Right lobe of liver (tissue), 6 donors: ENCODE measurements around the gene ITFG2. TPM values are rescaled to one million over a fixed set of nuclear protein-coding genes. Genes with fewer than 3 reads are reported as not detected.

Source experiments
- ATAC-seq, 4 donors: fragments of 200-7000 bp; cut with Tn5 transposase; one replicate each; pipeline ENCODE4 v1.9.1; 2020; ENCODE audit warnings: mild to moderate bottlenecking in 4 of 4, moderate library complexity in 4 of 4
- DNase-seq, 3 donors: peaks; one replicate each; pipeline ENCODE4 v3.0.0-alpha.2; 2020
- H3K27ac ChIP-seq, 3 donors: fragments of 200-600 bp; one replicate each; pipeline ENCODE4 v1.8.0; 2022
- H3K27me3 ChIP-seq, 2 donors: fragments of 200-600 bp; one replicate each; pipeline ENCODE4 v1.8.0; 2022
- H3K36me3 ChIP-seq, 4 donors: fragments of 200-600 bp; sonication (generic) in 1 of 4; one replicate each; pipeline versions ENCODE4 v1.5.1 to v1.8.0; 2017 to 2022; ENCODE audit warnings: control low read depth in 1 of 4
- H3K4me1 ChIP-seq, 4 donors: fragments of 200-600 bp; sonication (generic) in 1 of 4; one replicate each; pipeline versions ENCODE4 v1.5.1 to v1.8.0; 2017 to 2022; ENCODE audit warnings: control low read depth in 1 of 4
- H3K4me3 ChIP-seq, 3 donors: fragments of 200-600 bp; one replicate each; pipeline ENCODE4 v1.8.0; 2022
- H3K9me3 ChIP-seq, 4 donors: fragments of 200-600 bp; sonication (generic) in 1 of 4; one replicate each; pipeline versions ENCODE4 v1.5.1 to v1.8.0; 2017 to 2022; ENCODE audit warnings: control low read depth in 1 of 4
- CTCF ChIP-seq, 4 donors: fragments of 200-600 bp in 3 of 4; fragments of 450-650 bp in 1 of 4; IDR thresholded peaks; one replicate each; pipeline versions ENCODE4 v1.5.1 to v1.8.0; 2016 to 2022; ENCODE audit warnings: antibody characterized with exemption in 4 of 4, mild to moderate bottlenecking in 2 of 4
- POLR2A ChIP-seq: fragments of 450-650 bp; IDR thresholded peaks from one replicate; pipeline ENCODE4 v1.6.1; 2017; ENCODE audit warnings: antibody characterized with exemption, mild to moderate bottlenecking
- WGBS: methylation state at CpG from one replicate; pipeline ENCODE4 v1.1.6; 2018; ENCODE audit warnings: low coverage, low lambda C conversion rate; ENCODE audit not compliant: insufficient coverage; ENCODE audit errors: missing lambda C conversion rate; 5-methylcytosine and 5-hydroxymethylcytosine counted together
- intact Hi-C, 2 donors: fragments of 100-400 bp; cut with DNase I; formaldehyde crosslinking; loops; one replicate each; pipeline versions ENCODE4 v1.11.2 to v1.14.1; 2022
- total RNA-seq, 6 experiments: library from RNA; depleted of rRNA in 2 of 6; stranded (reverse); fragments of >200 nt in 2 of 6; fragmentation: NEBNext Ultra II Directional in 3 of 6; extraction: Animal tissue kit (Norgen Biotek cat#: 25700) in 3 of 6; gene quantifications; one replicate each; pipeline versions ENCODE4 v1.1.0 to v1.2.4, GENCODE V29; 2016 to 2023
- donor health status: DM: no; HTN: yes; CAD: no.
- donor health status: DM: no; HTN: no; CAD: no.
- donor health status: DM: no; HTN: no; CAD: no.
- donor health status: DM: no; HTN: yes; CAD: no.
- donor health status: DM: no; HTN: yes; CAD: no.

Gene ITFG2
- total RNA-seq, 6 experiments from 2014 or later = 11.3 to 20.5 (median 14.4) TPM

- DNase-seq (no peak), ATAC-seq (no peak)
- H3K27me3 ChIP-seq = no peaks in the 10 kb centered on the region
- no peak overlapping the region for H3K4me3 ChIP-seq
- WGBS = 85% methylated on average over 6 of the region's 6 CpGs
- no peak for TF ChIP-seq CTCF (IDR thresholded peaks at IDR 0.05)
- TF ChIP-seq POLR2A = no peak
- peaks cover 0 to 78% (median 27%) of the 10 kb centered on the region in 4 donors for H3K36me3 ChIP-seq
- H3K9me3 ChIP-seq = no peaks in the 10 kb centered on the region
- H3K27ac ChIP-seq = no peak overlapping the region
- H3K4me1 ChIP-seq = no peaks in the 10 kb centered on the region
- intact Hi-C loops = no loop called here
Observed at GRCh38 chr12:2824541-2824940, 12.1 kb downstream of the ITFG2 start.

GRCh38 chr12:2825132-2825531 is 12.7 kb downstream of the ITFG2 start:
- Histone ChIP-seq H3K4me3 (no peak overlapping the region), H3K27me3 (no peaks in the 10 kb centered on the region), H3K4me1 (no peaks in the 10 kb centered on the region), H3K36me3 (peaks cover 0 to 74% (median 27%) of the 10 kb centered on the region in 4 donors), H3K27ac (no peak overlapping the region), H3K9me3 (no peaks in the 10 kb centered on the region)
- TF ChIP-seq POLR2A = no peak
- no peak for TF ChIP-seq CTCF (IDR thresholded peaks at IDR 0.05)
- 86% methylated on average over 4 of the region's 4 CpGs for WGBS
- intact Hi-C loops = no loop called here
- DNase-seq (no peak), ATAC-seq (no peak)

GRCh38 chr12:2826036-2826435 is 13.6 kb downstream of the ITFG2 start:
- Histone ChIP-seq H3K4me3 (no peak overlapping the region), H3K36me3 (peaks cover 0 to 70% (median 25%) of the 10 kb centered on the region in 4 donors), H3K9me3 (no peaks in the 10 kb centered on the region), H3K27me3 (no peaks in the 10 kb centered on the region), H3K27ac (no peak overlapping the region), H3K4me1 (no peaks in the 10 kb centered on the region)
- DNase-seq = no peak
- no peak for ATAC-seq
- intact Hi-C loops = no loop called here
- TF ChIP-seq CTCF (IDR thresholded peaks at IDR 0.05) (no peak), POLR2A (no peak)
- 88% methylated on average over 3 of the region's 3 CpGs for WGBS

- WGBS = 77% methylated on average over 6 of the region's 14 CpGs
- Histone ChIP-seq H3K36me3 (peaks cover 0 to 62% (median 20%) of the 10 kb centered on the region in 4 donors), H3K4me1 (no peaks in the 10 kb centered on the region), H3K4me3 (no peak overlapping the region), H3K27ac (no peak overlapping the region), H3K9me3 (no peaks in the 10 kb centered on the region), H3K27me3 (no peaks in the 10 kb centered on the region)
- TF ChIP-seq POLR2A = no peak
- TF ChIP-seq CTCF (IDR thresholded peaks at IDR 0.05) = no peak
- intact Hi-C loops = no loop called here
- no peak for DNase-seq
- no peak for ATAC-seq
Observed at GRCh38 chr12:2826721-2827515, 14.4 kb downstream of the ITFG2 start.
